Osteoblast (primary cell): ENCODE measurements around the gene CASQ2. TPM values are rescaled to one million over a fixed set of nuclear protein-coding genes. Genes with fewer than 3 reads are reported as not detected.

Source experiments
- DNase-seq: peaks from one replicate; pipeline ENCODE4 v3.0.0; 2011; ENCODE audit warnings: low spot score, mixed read lengths; ENCODE audit not compliant: insufficient read length; ENCODE audit errors: missing footprints
- H2AFZ ChIP-seq: 2 replicates; pipeline ENCODE4 v1.6.0; 2011; ENCODE audit warnings: mild to moderate bottlenecking, low read length
- H3K27ac ChIP-seq: 2 replicates; pipeline ENCODE4 v1.5.1; 2011; ENCODE audit warnings: mild to moderate bottlenecking, low read depth, low read length, moderate library complexity
- H3K27me3 ChIP-seq: 2 replicates; pipeline ENCODE4 v1.6.0; 2012; ENCODE audit warnings: mild to moderate bottlenecking, control low read depth, inconsistent platforms, low read length, moderate library complexity; ENCODE audit not compliant: insufficient read depth
- H3K36me3 ChIP-seq: 2 replicates; pipeline ENCODE4 v1.5.1; 2011; ENCODE audit warnings: mild to moderate bottlenecking, low read length, control low read depth, moderate library complexity; ENCODE audit not compliant: insufficient read depth
- H3K4me1 ChIP-seq: 2 replicates; pipeline ENCODE4 v1.5.1; 2011; ENCODE audit warnings: mild to moderate bottlenecking, low read length, control low read depth, moderate library complexity; ENCODE audit not compliant: insufficient read depth
- H3K4me2 ChIP-seq: 2 replicates; pipeline ENCODE4 v1.6.0; 2011; ENCODE audit warnings: mild to moderate bottlenecking, low read length; ENCODE audit not compliant: insufficient read depth
- H3K4me3 ChIP-seq: fragments of 200-600 bp; sonication (generic); 3 replicates; pipeline ENCODE4 v1.5.1; 2012; ENCODE audit warnings: mild to moderate bottlenecking, low read length, inconsistent platforms; ENCODE audit not compliant: insufficient read depth
- H3K79me2 ChIP-seq: 2 replicates; pipeline ENCODE4 v1.6.0; 2012; ENCODE audit warnings: mild to moderate bottlenecking, low read length, control low read depth, inconsistent platforms; ENCODE audit not compliant: insufficient read depth
- H3K9me3 ChIP-seq: 2 replicates; pipeline ENCODE4 v1.5.1; 2011; ENCODE audit warnings: low read depth, low read length, control low read depth
- H4K20me1 ChIP-seq: 2 replicates; pipeline ENCODE4 v1.6.0; 2012; ENCODE audit warnings: mild to moderate bottlenecking, low read length, control low read depth; ENCODE audit not compliant: insufficient read depth
- total RNA-seq: library from RNA; depleted of rRNA; stranded (reverse); fragments of >200 nt; gene quantifications from 2 replicates; pipeline ENCODE4 v1.2.3, GENCODE V29; 2012
- TF ChIP-seq, protein P1 (sequence below): IDR thresholded peaks from 2 replicates; pipeline ENCODE4 v1.5.1; 2011; ENCODE audit warnings: mild to moderate bottlenecking, low read depth, low read length, moderate library complexity; ENCODE audit errors: extremely low read depth

The CASQ2 gene
- total RNA-seq, 1 donor: not detected

GRCh38 chr1:115791816-115792215 is 23.3 kb upstream of the CASQ2 start:
- Histone ChIP-seq H2AFZ (no peak overlapping the region), H3K36me3 (no peaks in the 10 kb centered on the region), H3K4me1 (no peaks in the 10 kb centered on the region), H4K20me1 (no peaks in the 10 kb centered on the region), H3K4me2 (no peak overlapping the region), H3K27ac (no peak overlapping the region), H3K27me3 (peaks cover 28% of the 10 kb centered on the region), H3K4me3 (no peak overlapping the region), H3K9me3 (no peaks in the 10 kb centered on the region), H3K79me2 (no peaks in the 10 kb centered on the region)
- TF ChIP-seq, protein P1, sequence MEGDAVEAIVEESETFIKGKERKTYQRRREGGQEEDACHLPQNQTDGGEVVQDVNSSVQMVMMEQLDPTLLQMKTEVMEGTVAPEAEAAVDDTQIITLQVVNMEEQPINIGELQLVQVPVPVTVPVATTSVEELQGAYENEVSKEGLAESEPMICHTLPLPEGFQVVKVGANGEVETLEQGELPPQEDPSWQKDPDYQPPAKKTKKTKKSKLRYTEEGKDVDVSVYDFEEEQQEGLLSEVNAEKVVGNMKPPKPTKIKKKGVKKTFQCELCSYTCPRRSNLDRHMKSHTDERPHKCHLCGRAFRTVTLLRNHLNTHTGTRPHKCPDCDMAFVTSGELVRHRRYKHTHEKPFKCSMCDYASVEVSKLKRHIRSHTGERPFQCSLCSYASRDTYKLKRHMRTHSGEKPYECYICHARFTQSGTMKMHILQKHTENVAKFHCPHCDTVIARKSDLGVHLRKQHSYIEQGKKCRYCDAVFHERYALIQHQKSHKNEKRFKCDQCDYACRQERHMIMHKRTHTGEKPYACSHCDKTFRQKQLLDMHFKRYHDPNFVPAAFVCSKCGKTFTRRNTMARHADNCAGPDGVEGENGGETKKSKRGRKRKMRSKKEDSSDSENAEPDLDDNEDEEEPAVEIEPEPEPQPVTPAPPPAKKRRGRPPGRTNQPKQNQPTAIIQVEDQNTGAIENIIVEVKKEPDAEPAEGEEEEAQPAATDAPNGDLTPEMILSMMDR: no peak
- no peak for DNase-seq

DNA sequence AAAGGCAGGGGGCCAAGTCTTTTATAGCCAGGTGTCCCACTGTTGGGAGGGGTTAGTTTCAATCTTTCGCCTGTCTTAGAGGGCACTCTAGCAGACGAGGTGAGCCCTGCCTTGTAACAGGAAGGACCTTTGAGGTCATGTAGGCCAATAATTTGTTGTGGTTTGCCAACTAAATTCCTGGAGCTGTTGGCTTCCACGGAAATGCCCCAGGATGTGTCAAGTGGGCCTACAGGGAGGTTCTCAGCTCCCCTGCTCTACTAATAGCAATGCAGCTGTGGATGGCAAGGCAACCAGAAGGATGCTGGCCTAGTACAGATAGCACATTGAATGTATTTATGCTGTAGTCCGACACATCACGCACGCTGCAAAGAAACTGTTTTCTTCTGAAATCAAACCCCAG is 22.3 kb upstream of the CASQ2 start:
- Histone ChIP-seq H3K4me2 (no peak overlapping the region), H3K36me3 (no peaks in the 10 kb centered on the region), H3K27ac (no peak overlapping the region), H3K27me3 (peaks cover 21% of the 10 kb centered on the region), H3K4me3 (no peak overlapping the region), H3K9me3 (no peaks in the 10 kb centered on the region), H4K20me1 (no peaks in the 10 kb centered on the region), H2AFZ (no peak overlapping the region), H3K4me1 (no peaks in the 10 kb centered on the region), H3K79me2 (no peaks in the 10 kb centered on the region)
- DNase-seq: no peak
- TF ChIP-seq, protein P1: no peak

DNA sequence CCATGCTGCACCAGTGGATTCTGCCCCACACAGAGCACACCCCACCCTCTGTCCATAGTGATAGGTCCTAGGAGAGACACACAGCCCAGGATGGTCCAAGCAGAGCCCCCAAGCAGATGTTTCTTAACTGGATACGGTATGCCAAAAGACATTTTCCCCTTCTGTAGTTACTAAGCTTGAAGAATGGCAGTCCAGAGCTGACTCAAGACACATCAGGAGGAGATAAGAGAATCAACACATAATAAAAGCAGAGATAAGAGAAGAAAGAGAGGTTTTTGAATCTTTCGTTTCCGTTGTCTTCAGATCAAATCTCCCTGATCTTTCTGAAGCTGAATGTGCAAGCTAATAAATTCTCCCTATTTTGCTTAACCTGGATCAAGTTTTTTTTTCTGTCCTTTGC is 21.8 kb upstream of the CASQ2 start:
- no peaks in the 10 kb centered on the region for H3K79me2 ChIP-seq
- no peak overlapping the region for H3K27ac ChIP-seq
- H4K20me1 ChIP-seq: no peaks in the 10 kb centered on the region
- no peaks in the 10 kb centered on the region for H3K4me1 ChIP-seq
- TF ChIP-seq, protein P1: no peak
- no peak overlapping the region for H3K4me3 ChIP-seq
- no peak overlapping the region for H3K4me2 ChIP-seq
- no peak for DNase-seq
- no peaks in the 10 kb centered on the region for H3K9me3 ChIP-seq
- H3K36me3 ChIP-seq: no peaks in the 10 kb centered on the region
- H3K27me3 ChIP-seq: peaks cover 17% of the 10 kb centered on the region
- no peak overlapping the region for H2AFZ ChIP-seq

DNA sequence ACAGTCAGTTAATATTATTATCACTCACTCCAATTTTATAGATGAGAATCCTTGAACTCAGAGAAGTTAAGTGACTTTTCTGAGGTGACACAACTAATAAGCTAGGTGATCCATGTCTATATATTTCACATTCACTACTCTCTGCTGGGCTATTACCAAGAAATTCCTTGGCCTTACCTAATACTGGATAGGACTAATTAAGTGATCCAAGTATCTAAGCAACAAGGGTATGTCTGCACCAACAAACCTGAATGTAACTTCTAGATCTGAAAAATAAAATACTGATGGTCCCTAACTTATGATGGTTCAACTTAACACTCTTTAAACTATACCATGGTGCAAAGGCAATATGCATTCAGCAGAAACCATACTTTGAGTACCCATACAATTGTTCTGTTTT is 14.8 kb upstream of the CASQ2 start:
- Histone ChIP-seq H3K9me3 (no peaks in the 10 kb centered on the region), H3K4me2 (peak overlapping the region; percentile 55), H2AFZ (no peak overlapping the region), H4K20me1 (no peaks in the 10 kb centered on the region), H3K36me3 (no peaks in the 10 kb centered on the region), H3K79me2 (no peaks in the 10 kb centered on the region), H3K27me3 (no peaks in the 10 kb centered on the region), H3K4me3 (no peak overlapping the region), H3K27ac (no peak overlapping the region), H3K4me1 (peaks cover 20% of the 10 kb centered on the region)
- TF ChIP-seq, protein P1: no peak
- no peak for DNase-seq
